Measurements from ENCODE around the gene TTLL11.

DNA sequence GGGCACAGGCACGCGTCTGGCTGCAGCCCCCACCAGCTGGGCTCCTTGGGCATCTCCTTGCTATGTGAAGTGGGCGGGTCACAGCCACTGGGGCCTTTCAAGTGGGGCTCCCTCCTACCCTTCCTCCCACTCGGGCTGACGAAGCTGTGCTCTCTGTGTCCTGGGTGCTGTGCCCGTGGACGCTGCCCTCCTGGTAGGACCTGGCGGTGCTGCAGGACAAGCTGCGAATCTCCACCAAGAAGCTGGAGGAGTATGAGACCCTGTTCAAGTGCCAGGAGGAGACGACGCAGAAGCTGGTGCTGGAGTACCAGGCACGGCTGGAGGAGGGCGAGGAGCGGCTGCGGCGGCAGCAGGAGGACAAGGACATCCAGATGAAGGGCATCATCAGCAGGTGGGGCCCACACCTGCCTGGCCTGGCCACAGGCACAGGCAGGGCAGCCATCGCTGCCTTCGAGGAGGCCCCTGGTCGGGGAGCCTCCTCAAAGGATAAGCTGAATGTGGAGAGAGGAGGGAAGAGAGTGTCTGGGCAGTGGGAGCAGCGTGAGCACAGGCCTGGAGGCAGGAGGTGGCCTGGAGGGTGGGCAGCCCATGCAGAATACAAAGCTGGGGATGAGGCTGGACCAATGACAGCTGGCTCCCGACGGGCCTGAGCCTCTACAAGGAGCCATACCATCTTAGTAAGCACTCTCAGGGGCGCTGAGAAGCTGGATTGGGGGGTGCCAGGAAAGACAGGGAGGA is 316.9 kb downstream of the TTLL11 start:
- no peak for TF ChIP-seq POLR2A (IDR thresholded peaks at IDR 0.05)
- TF ChIP-seq, protein P1, sequence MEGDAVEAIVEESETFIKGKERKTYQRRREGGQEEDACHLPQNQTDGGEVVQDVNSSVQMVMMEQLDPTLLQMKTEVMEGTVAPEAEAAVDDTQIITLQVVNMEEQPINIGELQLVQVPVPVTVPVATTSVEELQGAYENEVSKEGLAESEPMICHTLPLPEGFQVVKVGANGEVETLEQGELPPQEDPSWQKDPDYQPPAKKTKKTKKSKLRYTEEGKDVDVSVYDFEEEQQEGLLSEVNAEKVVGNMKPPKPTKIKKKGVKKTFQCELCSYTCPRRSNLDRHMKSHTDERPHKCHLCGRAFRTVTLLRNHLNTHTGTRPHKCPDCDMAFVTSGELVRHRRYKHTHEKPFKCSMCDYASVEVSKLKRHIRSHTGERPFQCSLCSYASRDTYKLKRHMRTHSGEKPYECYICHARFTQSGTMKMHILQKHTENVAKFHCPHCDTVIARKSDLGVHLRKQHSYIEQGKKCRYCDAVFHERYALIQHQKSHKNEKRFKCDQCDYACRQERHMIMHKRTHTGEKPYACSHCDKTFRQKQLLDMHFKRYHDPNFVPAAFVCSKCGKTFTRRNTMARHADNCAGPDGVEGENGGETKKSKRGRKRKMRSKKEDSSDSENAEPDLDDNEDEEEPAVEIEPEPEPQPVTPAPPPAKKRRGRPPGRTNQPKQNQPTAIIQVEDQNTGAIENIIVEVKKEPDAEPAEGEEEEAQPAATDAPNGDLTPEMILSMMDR (IDR thresholded peaks at IDR 0.05), result no peak
